Measurements from ENCODE around the gene MUC7.
"Not testable (repeated sequence)": the region's sequence is repeated elsewhere in the genome, so short reads cannot be mapped to it uniquely, and the experiment has no call there.

Gene MUC7

GRCh38 chr4:70501838-70502237, 29.8 kb downstream of the MUC7 start:
- not testable (repeated sequence) for H2BK15ac ChIP-seq (replicated peaks; ENCODE audit: low read depth); H3K9ac ChIP-seq (ENCODE audit: low read length); H4K8ac ChIP-seq (ENCODE audit: low read depth, low read length); H2BK120ac ChIP-seq (ENCODE audit: low read depth, low read length); H3K4ac ChIP-seq (ENCODE audit: low read depth, low read length); H3K27ac ChIP-seq (ENCODE audit: low read depth, low read length); H2AK5ac ChIP-seq (ENCODE audit: low read length); H4K5ac ChIP-seq (ENCODE audit: low read length); H3K27me3 ChIP-seq (ENCODE audit: insufficient read depth, low read length, poor library complexity); H3K56ac ChIP-seq (ENCODE audit: low read length); H3K79me1 ChIP-seq (ENCODE audit: low read length); H3K36me3 ChIP-seq (ENCODE audit: control insufficient read depth, insufficient read depth, low read length); H3K4me2 ChIP-seq (ENCODE audit: low read length); H3K18ac ChIP-seq (ENCODE audit: low read length); H3K4me1 ChIP-seq (ENCODE audit: control insufficient read depth, low read depth, low read length); DNase-seq; H3K4me3 ChIP-seq (ENCODE audit: low read length); H3K79me2 ChIP-seq (ENCODE audit: control insufficient read depth, insufficient read depth, low read length); H3K23ac ChIP-seq (ENCODE audit: low read length); H2BK5ac ChIP-seq (ENCODE audit: low read length)
- no CpG with 5 or more reads among the region's 8 CpGs for WGBS (ENCODE audit: extremely low coverage, insufficient coverage, low lambda C conversion rate)

- DNase-seq = no peak
- Histone ChIP-seq H2BK15ac (replicated peaks; ENCODE audit: low read depth) (no peak overlapping the region), H3K56ac (ENCODE audit: low read length) (no peak overlapping the region)
These were observed 32.7 kb downstream of the MUC7 start for GRCh38 chr4:70504733-70505132.

GRCh38 chr4:70505151-70505748, 33.3 kb downstream of the MUC7 start:
- Histone ChIP-seq H2BK15ac (replicated peaks; ENCODE audit: low read depth) (no peak overlapping the region), H3K56ac (ENCODE audit: low read length) (no peak overlapping the region), H3K4me2 (ENCODE audit: low read length) (no peak overlapping the region), H3K23ac (ENCODE audit: low read length) (no peak overlapping the region), H2AK5ac (ENCODE audit: low read length) (no peak overlapping the region), H2BK120ac (ENCODE audit: low read depth, low read length) (no peak overlapping the region), H3K4me3 (ENCODE audit: low read length) (no peak overlapping the region), H3K79me2 (ENCODE audit: control insufficient read depth, insufficient read depth, low read length) (no peaks in the 10 kb centered on the region), H3K79me1 (ENCODE audit: low read length) (no peaks in the 10 kb centered on the region), H3K18ac (ENCODE audit: low read length) (no peak overlapping the region), H2BK5ac (ENCODE audit: low read length) (no peak overlapping the region), H4K5ac (ENCODE audit: low read length) (no peak overlapping the region), H3K36me3 (ENCODE audit: control insufficient read depth, insufficient read depth, low read length) (no peaks in the 10 kb centered on the region), H3K9ac (ENCODE audit: low read length) (no peak overlapping the region), H4K8ac (ENCODE audit: low read depth, low read length) (no peak overlapping the region), H3K27ac (ENCODE audit: low read depth, low read length) (no peak overlapping the region), H3K4ac (ENCODE audit: low read depth, low read length) (no peak overlapping the region), H3K27me3 (ENCODE audit: insufficient read depth, low read length, poor library complexity) (no peaks in the 10 kb centered on the region), H3K4me1 (ENCODE audit: control insufficient read depth, low read depth, low read length) (no peaks in the 10 kb centered on the region)
- WGBS (ENCODE audit: extremely low coverage, insufficient coverage, low lambda C conversion rate) = no CpG with 5 or more reads among the region's 7 CpGs
- peak; percentile 40 for DNase-seq

More at GRCh38 chr4:70504733-70505132, 32.7 kb downstream of the MUC7 start:
- no peak overlapping the region for H4K8ac ChIP-seq (ENCODE audit: low read depth, low read length)
- H3K79me1 ChIP-seq (ENCODE audit: low read length) = no peaks in the 10 kb centered on the region
- H2BK5ac ChIP-seq (ENCODE audit: low read length) = no peak overlapping the region
- no peaks in the 10 kb centered on the region for H3K79me2 ChIP-seq (ENCODE audit: control insufficient read depth, insufficient read depth, low read length)
- H3K4me1 ChIP-seq (ENCODE audit: control insufficient read depth, low read depth, low read length) = no peaks in the 10 kb centered on the region
- H3K27ac ChIP-seq (ENCODE audit: low read depth, low read length) = no peak overlapping the region
- H3K23ac ChIP-seq (ENCODE audit: low read length) = no peak overlapping the region
- no peak overlapping the region for H2BK120ac ChIP-seq (ENCODE audit: low read depth, low read length)
- H2AK5ac ChIP-seq (ENCODE audit: low read length) = no peak overlapping the region
- H3K4me3 ChIP-seq (ENCODE audit: low read length) = no peak overlapping the region
- no CpG with 5 or more reads among the region's 4 CpGs for WGBS (ENCODE audit: extremely low coverage, insufficient coverage, low lambda C conversion rate)
- H4K5ac ChIP-seq (ENCODE audit: low read length) = no peak overlapping the region
- no peak overlapping the region for H3K4me2 ChIP-seq (ENCODE audit: low read length)
- no peak overlapping the region for H3K4ac ChIP-seq (ENCODE audit: low read depth, low read length)
- H3K18ac ChIP-seq (ENCODE audit: low read length) = no peak overlapping the region
- H3K36me3 ChIP-seq (ENCODE audit: control insufficient read depth, insufficient read depth, low read length) = no peaks in the 10 kb centered on the region
- no peak overlapping the region for H3K9ac ChIP-seq (ENCODE audit: low read length)
- no peaks in the 10 kb centered on the region for H3K27me3 ChIP-seq (ENCODE audit: insufficient read depth, low read length, poor library complexity)

GRCh38 chr4:70508801-70509200, 36.8 kb downstream of the MUC7 start:
- no peak for DNase-seq
- H3K56ac ChIP-seq (ENCODE audit: low read length) = no peak overlapping the region

GRCh38 chr4:70511365-70511764, 39.4 kb downstream of the MUC7 start:
- no peak for DNase-seq
- Histone ChIP-seq H3K4me1 (ENCODE audit: control insufficient read depth, low read depth, low read length) (no peaks in the 10 kb centered on the region), H3K9ac (ENCODE audit: low read length) (no peak overlapping the region), H3K56ac (ENCODE audit: low read length) (no peak overlapping the region), H2BK120ac (ENCODE audit: low read depth, low read length) (no peak overlapping the region), H3K4ac (ENCODE audit: low read depth, low read length) (no peak overlapping the region), H3K79me1 (ENCODE audit: low read length) (no peaks in the 10 kb centered on the region), H3K79me2 (ENCODE audit: control insufficient read depth, insufficient read depth, low read length) (no peaks in the 10 kb centered on the region), H3K36me3 (ENCODE audit: control insufficient read depth, insufficient read depth, low read length) (no peaks in the 10 kb centered on the region), H2AK5ac (ENCODE audit: low read length) (no peak overlapping the region), H3K23ac (ENCODE audit: low read length) (no peak overlapping the region), H3K18ac (ENCODE audit: low read length) (no peak overlapping the region), H3K4me3 (ENCODE audit: low read length) (no peak overlapping the region), H4K5ac (ENCODE audit: low read length) (no peak overlapping the region), H3K4me2 (ENCODE audit: low read length) (no peak overlapping the region), H3K27ac (ENCODE audit: low read depth, low read length) (no peak overlapping the region), H4K8ac (ENCODE audit: low read depth, low read length) (no peak overlapping the region), H3K27me3 (ENCODE audit: insufficient read depth, low read length, poor library complexity) (no peaks in the 10 kb centered on the region), H2BK15ac (replicated peaks; ENCODE audit: low read depth) (no peak overlapping the region), H2BK5ac (ENCODE audit: low read length) (no peak overlapping the region)
- no CpG with 5 or more reads among the region's 3 CpGs for WGBS (ENCODE audit: extremely low coverage, insufficient coverage, low lambda C conversion rate)

More at GRCh38 chr4:70508801-70509200, 36.8 kb downstream of the MUC7 start:
- Histone ChIP-seq H4K8ac (ENCODE audit: low read depth, low read length) (no peak overlapping the region), H2BK120ac (ENCODE audit: low read depth, low read length) (no peak overlapping the region), H4K5ac (ENCODE audit: low read length) (no peak overlapping the region), H3K4me3 (ENCODE audit: low read length) (no peak overlapping the region), H3K27ac (ENCODE audit: low read depth, low read length) (no peak overlapping the region), H3K79me1 (ENCODE audit: low read length) (no peaks in the 10 kb centered on the region), H3K9ac (ENCODE audit: low read length) (no peak overlapping the region), H2AK5ac (ENCODE audit: low read length) (no peak overlapping the region), H3K79me2 (ENCODE audit: control insufficient read depth, insufficient read depth, low read length) (no peaks in the 10 kb centered on the region), H2BK5ac (ENCODE audit: low read length) (no peak overlapping the region), H3K23ac (ENCODE audit: low read length) (no peak overlapping the region), H3K4me2 (ENCODE audit: low read length) (no peak overlapping the region), H3K18ac (ENCODE audit: low read length) (no peak overlapping the region), H3K4me1 (ENCODE audit: control insufficient read depth, low read depth, low read length) (no peaks in the 10 kb centered on the region), H3K4ac (ENCODE audit: low read depth, low read length) (no peak overlapping the region), H3K36me3 (ENCODE audit: control insufficient read depth, insufficient read depth, low read length) (no peaks in the 10 kb centered on the region), H3K27me3 (ENCODE audit: insufficient read depth, low read length, poor library complexity) (no peaks in the 10 kb centered on the region), H2BK15ac (replicated peaks; ENCODE audit: low read depth) (no peak overlapping the region)
- WGBS (ENCODE audit: extremely low coverage, insufficient coverage, low lambda C conversion rate) = no CpG with 5 or more reads among the region's 1 CpG
